Measurements from ENCODE around the gene TRIM65. TPM values are rescaled to one million over a fixed set of nuclear protein-coding genes. Genes with fewer than 3 reads are reported as not detected.

TRIM65 gene
- total and polyA plus RNA-seq, 12 donors = 4.1 to 46.9 (median 14.5) TPM

GRCh38 chr17:75942473-75942872 is 45.7 kb upstream of the TRIM65 start:
- peaks cover 0 to 28% of the 10 kb centered on the region in 2 donors for H3K36me3 ChIP-seq (replicated peaks in 1 of 2)
- DNase-seq = no peak
- WGBS, 4 donors = 88 to 92% (median 91%) methylated on average over 4 of the region's 4 CpGs
- intact Hi-C loops (cut with DNase I) = no loop called here
- no peak for TF ChIP-seq POLR2A (IDR thresholded peaks at IDR 0.05)
- no peak for TF ChIP-seq CTCF (IDR thresholded peaks at IDR 0.05)
- no peak overlapping the region for H3K27ac ChIP-seq
- H3K9me3 ChIP-seq (replicated peaks in 1 of 3) = no peaks in the 10 kb centered on the region
- no peak overlapping the region for H3K4me3 ChIP-seq
- peaks cover 0 to 14% of the 10 kb centered on the region in 2 donors for H3K4me1 ChIP-seq (replicated peaks in 1 of 2)
- no peaks in the 10 kb centered on the region for H3K27me3 ChIP-seq

DNA sequence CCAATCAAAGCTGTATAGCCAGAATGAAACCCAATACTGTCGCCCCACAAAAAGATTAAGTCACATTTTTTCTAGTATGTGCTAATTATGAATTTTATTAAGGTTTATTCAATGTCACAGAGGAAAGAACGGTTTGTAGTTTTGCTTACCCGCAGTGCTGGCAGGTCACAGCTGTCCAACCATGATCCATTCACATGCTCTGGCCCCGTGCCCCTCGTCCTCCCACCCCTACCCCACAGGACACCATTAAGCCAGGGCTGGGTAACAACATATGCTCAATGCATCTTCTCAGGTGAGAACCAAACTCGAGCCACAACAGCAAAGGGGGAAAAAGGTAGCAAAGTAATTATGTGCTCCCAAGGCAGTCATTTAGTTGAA is 44.7 kb upstream of the TRIM65 start:
- intact Hi-C loops (cut with DNase I) = no loop called here
- Histone ChIP-seq H3K36me3 (replicated peaks in 1 of 2) (peaks cover 0 to 18% of the 10 kb centered on the region in 2 donors), H3K27ac (peak overlapping the region in 2 of 5 donors; percentile 24 to 64), H3K9me3 (replicated peaks in 1 of 3) (no peaks in the 10 kb centered on the region), H3K4me3 (peak overlapping the region in 1 of 4 donors; percentile 76), H3K27me3 (no peaks in the 10 kb centered on the region), H3K4me1 (replicated peaks in 1 of 2) (peaks cover 0 to 14% of the 10 kb centered on the region in 2 donors)
- DNase-seq = peak in 2 of 7 donors; percentile 23 to 61
- TF ChIP-seq CTCF (IDR thresholded peaks at IDR 0.05) = no peak
- WGBS, 4 donors = 36 to 42% (median 37%) methylated on average over 6 of the region's 6 CpGs

DNA sequence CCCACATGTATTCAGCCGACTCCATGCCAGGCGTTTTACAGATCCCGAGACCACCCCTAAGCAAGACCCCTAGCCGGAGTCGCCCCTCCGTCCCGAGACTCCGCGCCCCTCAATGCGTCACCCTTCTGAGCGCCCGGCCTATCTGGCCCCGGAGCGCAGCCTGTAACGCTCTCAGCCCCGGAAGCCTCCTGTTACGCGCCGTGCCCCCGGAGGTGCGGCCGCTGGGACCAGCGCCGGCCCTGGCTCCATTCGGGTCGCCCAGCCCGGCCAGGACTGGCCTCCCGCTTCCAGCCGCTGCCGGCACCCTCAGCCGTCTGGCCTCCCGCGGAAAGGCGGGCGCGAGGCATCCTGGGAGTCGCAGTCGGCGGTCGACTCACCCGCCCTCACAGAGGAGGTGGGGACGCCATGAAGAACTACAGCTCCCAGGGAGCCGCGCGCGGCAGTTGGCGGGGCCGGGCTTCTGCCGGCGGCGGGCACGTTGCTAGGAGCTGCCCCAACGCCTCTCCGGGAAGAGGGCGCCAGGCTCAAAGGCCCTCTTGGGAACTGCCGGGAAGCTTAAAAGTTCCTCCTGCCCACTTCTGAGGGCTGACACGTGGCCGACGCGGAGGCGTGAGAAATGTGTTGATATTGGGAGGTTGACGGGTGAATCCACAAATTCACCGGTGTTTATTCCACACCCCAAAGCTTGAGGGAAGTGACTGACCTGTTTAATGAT is 44.1 kb upstream of the TRIM65 start, which contains the start of gene FBF1:
Gene FBF1, minus strand, starts transcription at position 316 of the 715 bp plus-strand sequence. CDS start 2,893 bp downstream, outside the sequence.
- TF ChIP-seq POLR2A (IDR thresholded peaks at IDR 0.05) = peak; percentile 87
- no peak for TF ChIP-seq CTCF (IDR thresholded peaks at IDR 0.05)
- peak within 1 kb of the TSS in 3 of 5 donors; percentile 48 to 64 (median 62) for H3K27ac ChIP-seq
- H3K27me3 ChIP-seq = no peaks in the 10 kb centered on the region
- H3K4me1 ChIP-seq (replicated peaks in 1 of 2) = peaks cover 0 to 14% of the 10 kb centered on the region in 2 donors
- WGBS, 4 donors = 0 to 2% (median 0%) methylated on average over 8 to 63 of the region's 63 CpGs
- peak within 1 kb of the TSS; percentile 13 to 85 (median 72) for H3K4me3 ChIP-seq
- DNase-seq = peak; percentile 93 to 97 (median 96)
- peaks cover 0 to 12% of the 10 kb centered on the region in 2 donors for H3K36me3 ChIP-seq (replicated peaks in 1 of 2)
- H3K9me3 ChIP-seq (replicated peaks in 1 of 3) = no peaks in the 10 kb centered on the region
- intact Hi-C loops (cut with DNase I) = no loop called here

- Histone ChIP-seq H3K27me3 (no peaks in the 10 kb centered on the region), H3K36me3 (replicated peaks in 1 of 2) (no peaks in the 10 kb centered on the region), H3K27ac (no peak overlapping the region), H3K9me3 (replicated peaks in 1 of 3) (no peaks in the 10 kb centered on the region), H3K4me3 (no peak overlapping the region), H3K4me1 (replicated peaks in 1 of 2) (peaks cover 0 to 14% of the 10 kb centered on the region in 2 donors)
- TF ChIP-seq POLR2A (IDR thresholded peaks at IDR 0.05) (no peak), CTCF (IDR thresholded peaks at IDR 0.05) (no peak)
- DNase-seq = no peak
- WGBS, 4 donors = 84 to 93% (median 88%) methylated on average over 13 of the region's 13 CpGs
- intact Hi-C loops (cut with DNase I) = no loop called here
These were observed 40.9 kb upstream of the TRIM65 start for GRCh38 chr17:75937652-75938051.

Data from adrenal gland (tissue), 12 donors.